Liver (tissue), 9 donors: ENCODE measurements around the gene QRICH1. TPM values are rescaled to one million over a fixed set of nuclear protein-coding genes. Genes with fewer than 3 reads are reported as not detected.

ENCODE experiments used
- DNase-seq: peaks from one replicate; pipeline ENCODE4 v3.0.0-alpha.2; 2017; ENCODE audit warnings: low spot score
- H3K27ac ChIP-seq, 2 donors: one replicate each; pipeline ENCODE4 v1.7.0; 2013; ENCODE audit warnings: inconsistent platforms in 2 of 2, low read length in 2 of 2, control low read depth in 1 of 2, low read depth in 1 of 2, mild to moderate bottlenecking in 1 of 2
- H3K27me3 ChIP-seq, 4 donors: one replicate each; pipeline versions ENCODE4 v1.6.1 to v1.7.0; 2013; ENCODE audit warnings: low read length in 3 of 4, inconsistent platforms in 1 of 4, mild to moderate bottlenecking in 1 of 4, moderate library complexity in 1 of 4; ENCODE audit not compliant: control insufficient read depth in 4 of 4, insufficient read depth in 4 of 4
- H3K36me3 ChIP-seq, 4 donors: one replicate each; pipeline versions ENCODE4 v1.6.1 to v1.7.0; 2013; ENCODE audit warnings: low read length in 3 of 4, mild to moderate bottlenecking in 3 of 4, low read depth in 1 of 4, moderate library complexity in 1 of 4; ENCODE audit not compliant: control insufficient read depth in 4 of 4, insufficient read depth in 3 of 4
- H3K4me1 ChIP-seq, 4 donors: one replicate each; pipeline versions ENCODE4 v1.6.1 to v1.7.0; 2013; ENCODE audit warnings: low read length in 3 of 4, mild to moderate bottlenecking in 3 of 4, moderate library complexity in 1 of 4; ENCODE audit not compliant: control insufficient read depth in 4 of 4, insufficient read depth in 4 of 4
- H3K4me3 ChIP-seq, 3 donors: one replicate each; pipeline versions ENCODE4 v1.6.1 to v1.7.0; 2013; ENCODE audit warnings: low read length in 3 of 3, control low read depth in 1 of 3, low read depth in 1 of 3, mild to moderate bottlenecking in 1 of 3
- H3K9ac ChIP-seq, 2 donors: one replicate each; pipeline ENCODE4 v1.7.0; 2013; ENCODE audit warnings: low read length in 2 of 2, mild to moderate bottlenecking in 2 of 2, moderate library complexity in 2 of 2, control low read depth in 1 of 2, low read depth in 1 of 2
- H3K9me3 ChIP-seq, 4 donors: one replicate each; pipeline versions ENCODE4 v1.6.1 to v1.7.0; 2013; ENCODE audit warnings: low read length in 3 of 4; ENCODE audit not compliant: control insufficient read depth in 4 of 4
- FOXA1 ChIP-seq: IDR thresholded peaks from 2 replicates; pipeline ENCODE4 v1.6.1; 2016; ENCODE audit warnings: antibody characterized with exemption
- HNF4A ChIP-seq, 2 donors: conservative IDR thresholded peaks; 2 replicates each; pipeline ENCODE4 v1.6.1; 2016; ENCODE audit warnings: antibody characterized with exemption in 2 of 2, mild to moderate bottlenecking in 2 of 2
- HNF4G ChIP-seq: IDR thresholded peaks from 2 replicates; pipeline ENCODE4 v1.6.1; 2016; ENCODE audit warnings: antibody characterized with exemption
- JUND ChIP-seq, 2 donors: IDR thresholded peaks; 2 replicates each; pipeline ENCODE4 v1.6.1; 2016; ENCODE audit warnings: antibody characterized with exemption in 2 of 2
- MAX ChIP-seq: IDR thresholded peaks from 2 replicates; pipeline ENCODE4 v1.6.1; 2016; ENCODE audit warnings: antibody characterized with exemption
- RAD21 ChIP-seq, 2 donors: IDR thresholded peaks; 2 replicates each; pipeline ENCODE4 v1.6.1; 2016; ENCODE audit warnings: antibody characterized with exemption in 2 of 2, mild to moderate bottlenecking in 2 of 2
- REST ChIP-seq: IDR thresholded peaks from 2 replicates; pipeline ENCODE4 v1.6.1; 2016; ENCODE audit warnings: antibody characterized with exemption, mild to moderate bottlenecking
- RXRA ChIP-seq, 2 donors: IDR thresholded peaks; 2 replicates each; pipeline ENCODE4 v1.6.1; 2017 to 2018; ENCODE audit warnings: antibody characterized with exemption in 2 of 2, mild to moderate bottlenecking in 1 of 2
- SP1 ChIP-seq: IDR thresholded peaks from 2 replicates; pipeline ENCODE4 v1.6.1; 2018; ENCODE audit warnings: antibody characterized with exemption, mild to moderate bottlenecking
- TAF1 ChIP-seq: conservative IDR thresholded peaks from 2 replicates; pipeline ENCODE4 v1.6.1; 2016; ENCODE audit warnings: antibody characterized with exemption, mild to moderate bottlenecking
- YY1 ChIP-seq: IDR thresholded peaks from 2 replicates; pipeline ENCODE4 v1.6.1; 2016; ENCODE audit warnings: antibody characterized with exemption, mild to moderate bottlenecking
- ZBTB33 ChIP-seq: IDR thresholded peaks from 2 replicates; pipeline ENCODE4 v1.6.1; 2016; ENCODE audit warnings: antibody characterized with exemption
- WGBS: extraction: QIAGEN DNeasy Blood & Tissue Kit; methylation state at CpG from one replicate; pipeline ENCODE4 v1.1.7; 2013; 5-methylcytosine and 5-hydroxymethylcytosine counted together
- polyA plus RNA-seq, 2 donors: library from polyadenylated mRNA; stranded (reverse) in 1 of 2; unstranded in 1 of 2; fragments of 200-250 nt in 1 of 2; fragments of >200 nt in 1 of 2; fragmentation: Nextera tagmentation in 1 of 2; extraction: Ambion mirVana in 1 of 2; gene quantifications; one replicate each; pipeline versions ENCODE4 v1.2.1 to v1.2.3, GENCODE V29; 2013 to 2015
- total RNA-seq, 2 donors: library from RNA; depleted of rRNA; stranded (reverse); fragments of >200 nt; gene quantifications; one replicate each; pipeline ENCODE4 v1.2.3, GENCODE V29; 2014
- donor health status: healthy.
- donor health status: healthy.
- donor health status: healthy.
- donor health status: healthy.
- donor health status: healthy.

Gene QRICH1
- total and polyA plus RNA-seq, 4 donors, result 17.3 to 35.1 (median 25.7) TPM

GRCh38 chr3:48984663-48985062, 109.2 kb downstream of the QRICH1 start:
- H3K36me3 ChIP-seq, result peaks cover 9 to 51% (median 40%) of the 10 kb centered on the region in 4 donors
- H3K4me3 ChIP-seq, result no peak overlapping the region
- H3K4me1 ChIP-seq, result peaks cover 0 to 7% (median 5%) of the 10 kb centered on the region in 4 donors
- TF ChIP-seq TAF1 (no peak), MAX (no peak), RXRA (IDR thresholded peaks at IDR 0.05) (no peak)
- DNase-seq, result no peak
- no peaks in the 10 kb centered on the region for H3K27me3 ChIP-seq
- no peaks in the 10 kb centered on the region for H3K9me3 ChIP-seq
- no peak overlapping the region for H3K9ac ChIP-seq
- no peak overlapping the region for H3K27ac ChIP-seq

- no peaks in the 10 kb centered on the region for H3K4me1 ChIP-seq
- no peak overlapping the region for H3K9ac ChIP-seq
- TF ChIP-seq SP1 (no peak), REST (no peak), RXRA (IDR thresholded peaks at IDR 0.05) (no peak), RAD21 (IDR thresholded peaks at IDR 0.05) (no peak), MAX (no peak), TAF1 (no peak), YY1 (no peak), JUND (IDR thresholded peaks at IDR 0.05) (no peak), ZBTB33 (no peak)
- DNase-seq, result no peak
- H3K27ac ChIP-seq, result no peak overlapping the region
- 95% methylated on average over 4 of the region's 4 CpGs for WGBS
- no peak overlapping the region for H3K4me3 ChIP-seq
- H3K27me3 ChIP-seq, result no peaks in the 10 kb centered on the region
- H3K9me3 ChIP-seq, result no peaks in the 10 kb centered on the region
- H3K36me3 ChIP-seq, result peaks cover 14 to 62% (median 48%) of the 10 kb centered on the region in 4 donors
Observed at GRCh38 chr3:48983096-48983495, 110.8 kb downstream of the QRICH1 start.

GRCh38 chr3:48982686-48983085, 111.2 kb downstream of the QRICH1 start:
- H3K36me3 ChIP-seq, result peaks cover 14 to 66% (median 51%) of the 10 kb centered on the region in 4 donors
- 87% methylated on average over 5 of the region's 5 CpGs for WGBS
- no peaks in the 10 kb centered on the region for H3K27me3 ChIP-seq
- H3K4me1 ChIP-seq, result no peaks in the 10 kb centered on the region
- H3K9ac ChIP-seq, result no peak overlapping the region
- no peak for DNase-seq
- H3K9me3 ChIP-seq, result no peaks in the 10 kb centered on the region
- H3K27ac ChIP-seq, result no peak overlapping the region
- no peak for TF ChIP-seq HNF4A (conservative IDR thresholded peaks at IDR 0.05)
- TF ChIP-seq RAD21 (IDR thresholded peaks at IDR 0.05), result no peak
- TF ChIP-seq YY1, result no peak
- TF ChIP-seq ZBTB33, result no peak
- no peak for TF ChIP-seq HNF4G
- TF ChIP-seq MAX, result no peak
- TF ChIP-seq FOXA1, result no peak
- no peak overlapping the region for H3K4me3 ChIP-seq
